GM12878 (cell line): Measurements from ENCODE around the gene PREP. TPM values are rescaled to one million over a fixed set of nuclear protein-coding genes. Genes with fewer than 3 reads are reported as not detected.

Experiments
- ATAC-seq: fragments of 200-7000 bp; cut with Tn5 transposase; 3 replicates; pipeline ENCODE4 v1.9.1; 2020; ENCODE audit warnings: mild to moderate bottlenecking, moderate library complexity
- BruUV-seq: library from RNA; stranded (reverse); fragments of 400-500 nt; replicated peaks from 2 replicates; lab custom pipeline; 2021; lab: Mats Ljungman, UMichigan
- CTCF ChIA-PET: fragments of 300-600 bp; sonication (Branson Sonifier 250); formaldehyde crosslinking; extraction: SDS; loops from one replicate; lab custom pipeline; 2021; ENCODE audit warnings: inconsistent platforms; lab: Yijun Ruan, JAX
- POLR2A ChIA-PET: fragments of 350-600 bp; formaldehyde crosslinking; extraction: SDS; loops from one replicate; lab custom pipeline; 2021; ENCODE audit warnings: inconsistent platforms; lab: Charles Lee
- RAD21 ChIA-PET: fragments of 300-600 bp; sonication (Branson Sonifier 250); formaldehyde crosslinking; loops from one replicate; lab custom pipeline; 2023; ENCODE audit warnings: antibody characterized with exemption; ENCODE audit not compliant: unreplicated experiment; lab: Charles Lee
- SMC1A ChIA-PET: fragments of 300-600 bp; sonication (Branson Sonifier 250); formaldehyde crosslinking; loops from one replicate; lab custom pipeline; 2023; ENCODE audit not compliant: unreplicated experiment, uncharacterized antibody; lab: Charles Lee
- DNase-seq: peaks from one replicate; pipeline ENCODE4 v3.0.0-alpha.2; 2011; ENCODE audit warnings: low read depth, low spot score
- FAIRE-seq: peaks from 3 replicates; lab custom pipeline; 2011; peaks lifted over from hg19 to GRCh38; lab: Jason Lieb, UNC
- H2AFZ ChIP-seq: 2 replicates; pipeline ENCODE4 v1.6.0; 2011; ENCODE audit warnings: low read depth, low read length, control low read depth; ENCODE audit not compliant: control insufficient read depth
- H3K27ac ChIP-seq: 2 replicates; pipeline ENCODE4 v1.5.1; 2011; ENCODE audit warnings: control low read depth; ENCODE audit not compliant: control insufficient read depth, insufficient read depth
- H3K27me3 ChIP-seq, 2 experiments: replicated peaks in 1 of 2; 2 replicates each; pipeline versions ENCODE4 v1.6.0 to v1.6.1; 2011; ENCODE audit warnings: low read length in 1 of 2; ENCODE audit not compliant: control insufficient read depth in 2 of 2, insufficient read depth in 2 of 2
- H3K36me3 ChIP-seq, 2 experiments: 2 replicates each; pipeline ENCODE4 v1.5.1; 2011; ENCODE audit warnings: low read length in 1 of 2; ENCODE audit not compliant: control insufficient read depth in 2 of 2, insufficient read depth in 2 of 2
- H3K4me1 ChIP-seq: 2 replicates; pipeline ENCODE4 v1.6.1; 2011; ENCODE audit warnings: mild to moderate bottlenecking, low read length, moderate library complexity, mixed read lengths; ENCODE audit not compliant: control insufficient read depth, insufficient read depth
- H3K4me2 ChIP-seq: 2 replicates; pipeline ENCODE4 v1.6.0; 2011; ENCODE audit warnings: control low read depth; ENCODE audit not compliant: control insufficient read depth, insufficient read depth
- H3K4me3 ChIP-seq: fragments of 200-600 bp; sonication (generic); 2 replicates; pipeline ENCODE4 v1.5.1; 2016
- H3K79me2 ChIP-seq: 2 replicates; pipeline ENCODE4 v1.6.0; 2011; ENCODE audit warnings: low read length; ENCODE audit not compliant: control insufficient read depth, insufficient read depth
- H3K9ac ChIP-seq: 2 replicates; pipeline ENCODE4 v1.8.0; 2011; ENCODE audit warnings: low read length, control low read depth, mixed read lengths; ENCODE audit not compliant: control insufficient read depth, insufficient read depth
- H3K9me3 ChIP-seq: replicated peaks from 3 replicates; pipeline ENCODE4 v1.5.1; 2011; ENCODE audit warnings: mild to moderate bottlenecking, low read length; ENCODE audit not compliant: control insufficient read depth, insufficient read depth
- H4K20me1 ChIP-seq: 2 replicates; pipeline ENCODE4 v1.6.0; 2011; ENCODE audit not compliant: control insufficient read depth, insufficient read depth
- CREM ChIP-seq: IDR thresholded peaks from 2 replicates; pipeline ENCODE4 v1.6.1; 2014; ENCODE audit warnings: antibody characterized with exemption, low read depth
- GABPA ChIP-seq: IDR thresholded peaks from 2 replicates; pipeline ENCODE4 v1.6.1; 2014; ENCODE audit warnings: antibody characterized with exemption, low read depth, mild to moderate bottlenecking, inconsistent platforms
- IRF3 ChIP-seq: fragments of 450-650 bp; IDR thresholded peaks from 2 replicates; pipeline ENCODE4 v1.6.1; 2014; ENCODE audit warnings: mild to moderate bottlenecking
- KDM1A ChIP-seq: fragments of 200-600 bp; sonication (generic); IDR thresholded peaks from 2 replicates; pipeline ENCODE4 v1.6.1; 2016; ENCODE audit warnings: borderline replicate concordance
- KLF5 ChIP-seq: fragments of 450-650 bp; IDR thresholded peaks from 2 replicates; pipeline ENCODE4 v1.6.1; 2014; ENCODE audit warnings: mild to moderate bottlenecking; ENCODE audit not compliant: partially characterized antibody
- NFXL1 ChIP-seq: fragments of 450-650 bp; IDR thresholded peaks from 2 replicates; pipeline ENCODE4 v1.6.1; 2017; ENCODE audit warnings: antibody characterized with exemption, mild to moderate bottlenecking, borderline replicate concordance
- NKRF ChIP-seq: fragments of 450-650 bp; conservative IDR thresholded peaks from 2 replicates; pipeline ENCODE4 v1.6.1; 2017; ENCODE audit warnings: mild to moderate bottlenecking, moderate library complexity
- NR2C2 ChIP-seq: IDR thresholded peaks from 2 replicates; pipeline ENCODE4 v1.6.1; 2011; ENCODE audit warnings: borderline replicate concordance, low read depth; ENCODE audit not compliant: control insufficient read depth, insufficient read length
- RUNX3 ChIP-seq: IDR thresholded peaks from 2 replicates; pipeline ENCODE4 v1.6.1; 2012; ENCODE audit warnings: low read length, inconsistent platforms
- STAT1 ChIP-seq: fragments of 450-650 bp; conservative IDR thresholded peaks from 2 replicates; pipeline ENCODE4 v1.6.1; 2014; ENCODE audit warnings: antibody characterized with exemption, mild to moderate bottlenecking
- ZNF217 ChIP-seq: fragments of 450-650 bp; IDR thresholded peaks from 2 replicates; pipeline ENCODE4 v1.6.1; 2017; ENCODE audit warnings: antibody characterized with exemption, mild to moderate bottlenecking
- ZSCAN29 ChIP-seq: fragments of 450-650 bp; IDR thresholded peaks from 2 replicates; pipeline ENCODE4 v1.6.1; 2017; ENCODE audit warnings: mild to moderate bottlenecking, moderate library complexity
- WGBS: methylation state at CpG from one replicate; pipeline ENCODE4 v1.1.6; 2016; ENCODE audit warnings: low lambda C conversion rate; ENCODE audit not compliant: insufficient replicate concordance, insufficient coverage; ENCODE audit errors: missing lambda C conversion rate; 5-methylcytosine and 5-hydroxymethylcytosine counted together
- in situ Hi-C: fragments of 300-500 bp; cut with MboI; formaldehyde crosslinking; loops from 9 replicates; pipeline ENCODE4 v1.14.3; 2018; ENCODE audit warnings: mixed read lengths
- intact Hi-C: fragments of 100-400 bp; cut with micrococcal nuclease; formaldehyde crosslinking; loops from one replicate; pipeline ENCODE4 v1.14.2; 2022; ENCODE audit not compliant: unreplicated experiment
- polyA plus RNA-seq, 11 experiments: library from polyadenylated mRNA; depleted of rRNA in 4 of 11; unstranded in 6 of 11; stranded (reverse) in 5 of 11; fragments of >200 nt; fragmentation: Nextera tagmentation in 4 of 11; fragmentation: Illumina TruSeq in 1 of 11; extraction: Ambion mirVana in 4 of 11; extraction: Trizol in 1 of 11; gene quantifications; 1 replicate in 1 of 11; 2 replicates in 10 of 11; pipeline versions ENCODE4 v1.2.1 to v1.2.3, GENCODE V29; 2011 to 2016; ENCODE audit warnings: inconsistent platforms in 2 of 11, missing spikeins in 2 of 11, low read depth in 1 of 11
- total RNA-seq, 4 experiments: library from RNA; depleted of rRNA in 3 of 4; stranded (reverse); fragments of >200 nt in 3 of 4; fragmentation: Illumina TruSeq in 1 of 4; extraction: Trizol in 1 of 4; gene quantifications; 2 replicates each; pipeline versions ENCODE4 v1.2.1 to v1.2.3, GENCODE V29; 2013 to 2021

Gene PREP
- total and polyA plus RNA-seq, 10 of the 15 experiments (the other 5 are each of a cell fraction or from before 2014, with no cell fraction given): 6.5 to 33.6 (median 18.1) TPM

GRCh38 chr6:105373481-105373880 is 29.4 kb downstream of the PREP start:
- SMC1A ChIA-PET: interaction anchor here (0.8 kb wide), 1 partner anchor 13 kb away, joined by 3 read pairs; no protein-coding TSS in a partner anchor
- DNase-seq: no peak
- Histone ChIP-seq H3K9ac (no peak overlapping the region), H3K27ac (no peak overlapping the region), H3K79me2 (no peaks in the 10 kb centered on the region), H3K4me1 (no peaks in the 10 kb centered on the region), H3K4me2 (no peak overlapping the region), H2AFZ (no peak overlapping the region), H3K4me3 (no peak overlapping the region), H3K36me3 (peaks cover 3 to 15% of the 10 kb centered on the region in 2 experiments; a peak in 3 of 4 replicates), H3K27me3 (no peaks in the 10 kb centered on the region), H4K20me1 (no peaks in the 10 kb centered on the region), H3K9me3 (no peaks in the 10 kb centered on the region)
- CTCF ChIA-PET: interaction anchor here (1.1 to 2.4 kb wide), 7 partner anchors 10 to 295 kb away, joined by 3 to 8 read pairs (median 3); no protein-coding TSS in a partner anchor
- intact Hi-C loops: no loop called here
- RAD21 ChIA-PET: no interaction called here
- in situ Hi-C loops: no loop called here
- BruUV-seq: no TSS peak
- WGBS: over 99% methylated on average over 6 of the region's 6 CpGs
- TF ChIP-seq NFXL1: no peak
- TF ChIP-seq CREM: no peak
- TF ChIP-seq NKRF: no peak
- TF ChIP-seq KDM1A: no peak
- no peak for TF ChIP-seq NR2C2
- TF ChIP-seq RUNX3: no peak
- TF ChIP-seq IRF3: no peak
- TF ChIP-seq KLF5: no peak
- TF ChIP-seq ZNF217: no peak
- no peak for TF ChIP-seq GABPA
- TF ChIP-seq ZSCAN29: no peak
- TF ChIP-seq STAT1: no peak
- no peak for ATAC-seq
- no peak for FAIRE-seq
- POLR2A ChIA-PET: no interaction called here
